ENCODE measurements around the gene PGLYRP2. TPM values are rescaled to one million over a fixed set of nuclear protein-coding genes. Genes with fewer than 3 reads are reported as not detected.

Gene PGLYRP2
- total RNA-seq, 3 donors from 2014 or later (not counting 1 experiment from before 2014, with no cell fraction given), result 0.21 to 0.28 TPM; not detected in 1

GRCh38 chr19:15438124-15438496 is 41.2 kb downstream of the PGLYRP2 start:
- 91% methylated on average over 2 of the region's 2 CpGs for WGBS (ENCODE audit: insufficient coverage)
- Mint-ChIP-seq H3K36me3 (no peaks in the 10 kb centered on the region), H3K9me3 (no peaks in the 10 kb centered on the region), H3K27ac (no peak overlapping the region), H3K4me1 (peaks cover 5 to 6% of the 10 kb centered on the region in 2 donors), H3K27me3 (ENCODE audit: low read depth in 2 of 2) (no peaks in the 10 kb centered on the region), H3K4me3 (no peak overlapping the region)
- H3K4me3 ChIP-seq (ENCODE audit: low read length), result no peak overlapping the region
- H3K27me3 ChIP-seq (ENCODE audit: control insufficient read depth, insufficient read depth, low read length), result no peaks in the 10 kb centered on the region
- ATAC-seq, result no peak
- no peak overlapping the region for H3K27ac ChIP-seq (ENCODE audit: low read length)
- H3K4me1 ChIP-seq (ENCODE audit: control insufficient read depth, insufficient read depth, low read length), result peaks cover 6% of the 10 kb centered on the region
- no peak for DNase-seq
- H3K9me3 ChIP-seq (ENCODE audit: control insufficient read depth, insufficient read depth, low read length), result no peaks in the 10 kb centered on the region
- intact Hi-C loops (cut with micrococcal nuclease), result no loop called here
- H3K36me3 ChIP-seq (ENCODE audit: control insufficient read depth, insufficient read depth, low read length), result no peaks in the 10 kb centered on the region
- TF ChIP-seq CTCF (IDR thresholded peaks at IDR 0.05), result no peak

DNA sequence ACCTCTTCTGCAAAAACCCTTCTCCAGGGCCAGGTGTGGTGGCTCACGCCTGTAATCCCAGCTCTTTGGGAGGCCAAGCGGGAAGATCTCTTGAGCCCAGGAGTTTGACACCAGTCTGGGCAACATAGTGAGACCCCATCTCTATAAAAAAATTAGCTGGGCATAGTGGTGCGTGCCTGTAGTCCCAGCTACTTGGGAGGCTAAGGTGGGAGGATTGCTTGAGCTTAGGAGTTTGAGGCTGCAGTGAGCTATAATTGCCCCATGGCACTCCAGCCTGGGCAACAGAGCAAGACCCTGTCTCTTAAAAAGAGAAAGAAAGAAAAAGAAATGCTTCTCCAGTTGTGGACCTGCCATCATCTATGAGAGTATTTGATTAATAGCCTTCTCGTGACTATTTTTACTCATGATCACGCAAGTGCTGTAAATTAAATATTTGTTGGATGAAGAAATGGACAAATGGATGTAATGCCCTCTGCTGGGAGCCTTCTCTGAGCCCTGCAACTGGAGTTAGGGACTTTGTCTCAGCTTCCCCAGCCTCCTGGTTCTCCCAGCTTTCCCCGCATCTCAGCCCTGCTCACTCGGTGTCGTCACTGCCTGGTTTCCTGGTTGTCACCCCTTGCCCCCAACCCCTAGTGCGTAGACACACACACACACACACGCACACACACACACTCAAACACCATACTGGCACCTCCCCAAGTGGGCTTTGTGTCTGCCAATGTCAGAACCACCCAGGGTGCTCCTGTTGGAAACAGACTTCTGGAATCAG is 41.8 kb downstream of the PGLYRP2 start:
- H3K27me3 Mint-ChIP-seq (ENCODE audit: low read depth in 2 of 2), result no peaks in the 10 kb centered on the region
- no peak overlapping the region for H3K27ac ChIP-seq (ENCODE audit: low read length)
- H3K9me3 ChIP-seq (ENCODE audit: control insufficient read depth, insufficient read depth, low read length), result no peaks in the 10 kb centered on the region
- 93% methylated on average over 10 of the region's 10 CpGs for WGBS (ENCODE audit: insufficient coverage)
- TF ChIP-seq CTCF (IDR thresholded peaks at IDR 0.05), result no peak
- no peak overlapping the region for H3K4me3 ChIP-seq (ENCODE audit: low read length)
- no peaks in the 10 kb centered on the region for H3K27me3 ChIP-seq (ENCODE audit: control insufficient read depth, insufficient read depth, low read length)
- no peaks in the 10 kb centered on the region for H3K9me3 Mint-ChIP-seq
- no peak for DNase-seq
- ATAC-seq, result no peak
- H3K27ac Mint-ChIP-seq, result no peak overlapping the region
- H3K36me3 Mint-ChIP-seq, result no peaks in the 10 kb centered on the region
- peaks cover 8 to 10% of the 10 kb centered on the region in 2 donors for H3K4me1 Mint-ChIP-seq
- intact Hi-C loops (cut with micrococcal nuclease), result no loop called here
- no peak overlapping the region for H3K4me3 Mint-ChIP-seq
- no peaks in the 10 kb centered on the region for H3K36me3 ChIP-seq (ENCODE audit: control insufficient read depth, insufficient read depth, low read length)
- peaks cover 10% of the 10 kb centered on the region for H3K4me1 ChIP-seq (ENCODE audit: control insufficient read depth, insufficient read depth, low read length)

- TF ChIP-seq CTCF (IDR thresholded peaks at IDR 0.05), result no peak
- no peaks in the 10 kb centered on the region for H3K36me3 Mint-ChIP-seq
- DNase-seq, result no peak
- H3K27ac Mint-ChIP-seq, result no peak overlapping the region
- no peak overlapping the region for H3K4me3 ChIP-seq (ENCODE audit: low read length)
- H3K4me1 Mint-ChIP-seq, result peaks cover 11 to 14% of the 10 kb centered on the region in 2 donors
- no peak overlapping the region for H3K4me3 Mint-ChIP-seq
- no peaks in the 10 kb centered on the region for H3K9me3 ChIP-seq (ENCODE audit: control insufficient read depth, insufficient read depth, low read length)
- peaks cover 14% of the 10 kb centered on the region for H3K4me1 ChIP-seq (ENCODE audit: control insufficient read depth, insufficient read depth, low read length)
- H3K27ac ChIP-seq (ENCODE audit: low read length), result no peak overlapping the region
- H3K27me3 Mint-ChIP-seq (ENCODE audit: low read depth in 2 of 2), result no peaks in the 10 kb centered on the region
- intact Hi-C loops (cut with micrococcal nuclease), result no loop called here
- no peaks in the 10 kb centered on the region for H3K27me3 ChIP-seq (ENCODE audit: control insufficient read depth, insufficient read depth, low read length)
- H3K36me3 ChIP-seq (ENCODE audit: control insufficient read depth, insufficient read depth, low read length), result no peaks in the 10 kb centered on the region
- no peaks in the 10 kb centered on the region for H3K9me3 Mint-ChIP-seq
- no peak for ATAC-seq
- WGBS (ENCODE audit: insufficient coverage), result 97% methylated on average over 15 of the region's 15 CpGs
Observed at GRCh38 chr19:15436826-15437110, 42.5 kb downstream of the PGLYRP2 start.
